Spleen (tissue), 7 donors: ENCODE measurements around the gene TRIM74.

ENCODE experiments used
- CTCF ChIP-seq, 11 experiments: fragments of 200-600 bp in 7 of 11; fragments of 450-650 bp in 4 of 11; sonication (generic) in 4 of 11; IDR thresholded peaks in 8 of 11; conservative IDR thresholded peaks in 3 of 11; 1 replicate in 7 of 11; 2 replicates in 4 of 11; pipeline versions ENCODE4 v1.4.0 to v1.8.0; 2016 to 2021; ENCODE audit warnings: antibody characterized with exemption in 11 of 11, inconsistent platforms in 4 of 11, mild to moderate bottlenecking in 1 of 11
- POLR2A ChIP-seq, 3 donors: fragments of 450-650 bp; IDR thresholded peaks; one replicate each; pipeline ENCODE4 v1.5.1; 2017; ENCODE audit warnings: antibody characterized with exemption in 3 of 3, mild to moderate bottlenecking in 1 of 3
- donor health status: DM: no; HTN: no; CAD: no; lungs with moderate emphysema.
- donor health status: DM: no; HTN: no; CAD: no.
- donor health status: DM: no; HTN: no; CAD: no.

- TF ChIP-seq CTCF (IDR thresholded peaks at IDR 0.05 in 8 of 11, conservative IDR thresholded peaks at IDR 0.05 in 3 of 11) (no peak), POLR2A (IDR thresholded peaks at IDR 0.05) (peak in 1 of 3 donors; percentile 61)
Observed at GRCh38 chr7:72924733-72925545, 44.3 kb downstream of the TRIM74 start, which contains the start of gene POM121.
